ENCODE measurements around the gene PI4KA.

GRCh38 chr22:20787223-20787622 lies 71.4 kb downstream of the PI4KA start:
- no peak for TF ChIP-seq CTCF (IDR thresholded peaks at IDR 0.05)
- no peak for TF ChIP-seq EP300 (IDR thresholded peaks at IDR 0.05)

Measured in tibial nerve (tissue), 4 donors.